OCI-LY7 (cell line): Measurements from ENCODE around the gene YOD1. TPM values are rescaled to one million over a fixed set of nuclear protein-coding genes. Genes with fewer than 3 reads are reported as not detected.

Experiments used
- BruUV-seq: library from RNA; stranded (reverse); fragments of 400-500 nt; replicated peaks from 2 replicates; lab custom pipeline; 2021; lab: Mats Ljungman, UMichigan
- CTCF ChIA-PET: fragments of 300-600 bp; sonication (Branson Sonifier 250); formaldehyde crosslinking; loops from one replicate; lab custom pipeline; 2022; ENCODE audit warnings: antibody characterized with exemption; ENCODE audit not compliant: unreplicated experiment; lab: Charles Lee
- POLR2A ChIA-PET: fragments of 300-600 bp; sonication (Branson Sonifier 250); formaldehyde crosslinking; loops from one replicate; lab custom pipeline; 2022; ENCODE audit warnings: antibody characterized with exemption; lab: Charles Lee
- DNase-seq: peaks from one replicate; pipeline ENCODE4 v3.0.0-alpha.2; 2015; ENCODE audit warnings: low spot score
- H2AFZ ChIP-seq: fragments of 200-600 bp; sonication (generic), shearing (Covaris generic); 2 replicates; pipeline ENCODE4 v1.6.1; 2014; ENCODE audit warnings: mild to moderate bottlenecking, antibody characterized with exemption, low read length, moderate library complexity
- H3K27ac ChIP-seq: fragments of 200-600 bp; sonication (generic); 2 replicates; pipeline ENCODE4 v1.5.1; 2014; ENCODE audit warnings: mixed run types, low read depth, mild to moderate bottlenecking, moderate library complexity, low read length, inconsistent platforms; ENCODE audit not compliant: poor library complexity, severe bottlenecking
- H3K36me3 ChIP-seq: fragments of 200-600 bp; sonication (generic); 2 replicates; pipeline ENCODE4 v1.6.1; 2014; ENCODE audit warnings: mild to moderate bottlenecking, antibody characterized with exemption, low read length, moderate library complexity, mixed read lengths; ENCODE audit not compliant: insufficient read depth
- H3K4me1 ChIP-seq: fragments of 200-600 bp; sonication (generic); 2 replicates; pipeline ENCODE4 v1.5.1; 2014; ENCODE audit warnings: mild to moderate bottlenecking, low read length; ENCODE audit not compliant: insufficient read depth, poor library complexity, severe bottlenecking
- H3K4me2 ChIP-seq: fragments of 200-600 bp; sonication (generic); 2 replicates; pipeline ENCODE4 v1.6.1; 2014; ENCODE audit warnings: mild to moderate bottlenecking, low read length
- H3K4me3 ChIP-seq: fragments of 200-600 bp; sonication (generic); 2 replicates; pipeline ENCODE4 v1.5.1; 2014; ENCODE audit warnings: mild to moderate bottlenecking, low read depth, low read length; ENCODE audit not compliant: poor library complexity, severe bottlenecking
- H3K79me2 ChIP-seq: fragments of 200-600 bp; sonication (generic); 2 replicates; pipeline ENCODE4 v1.6.1; 2016; ENCODE audit warnings: low read depth, mild to moderate bottlenecking, low read length, moderate library complexity, mixed read lengths; ENCODE audit not compliant: insufficient read depth
- H3K9me2 ChIP-seq: fragments of 200-600 bp; sonication (generic); 2 replicates; pipeline ENCODE4 v1.6.1; 2016; ENCODE audit warnings: mild to moderate bottlenecking, low read length, mixed read lengths; ENCODE audit not compliant: insufficient read depth
- H3K9me3 ChIP-seq: fragments of 200-600 bp; sonication (generic); 2 replicates; pipeline ENCODE4 v1.6.1; 2014; ENCODE audit warnings: mild to moderate bottlenecking, mixed run types, low read length, mixed read lengths
- H4K20me1 ChIP-seq: fragments of 200-600 bp; sonication (generic); 2 replicates; pipeline ENCODE4 v1.6.1; 2014; ENCODE audit warnings: mild to moderate bottlenecking, antibody characterized with exemption, low read length, moderate library complexity, mixed read lengths; ENCODE audit not compliant: insufficient read depth
- EZH2phosphoT487 ChIP-seq: fragments of 200-600 bp; sonication (generic); IDR thresholded peaks from 2 replicates; pipeline ENCODE4 v1.6.1; 2018; ENCODE audit warnings: low read depth, borderline replicate concordance, mild to moderate bottlenecking, mixed run types, antibody characterized with exemption, low read length, moderate library complexity, mixed read lengths
- intact Hi-C: fragments of 100-400 bp; cut with micrococcal nuclease; formaldehyde crosslinking; loops from one replicate; pipeline ENCODE4 v1.10.0; 2022; ENCODE audit not compliant: unreplicated experiment
- total RNA-seq, 2 experiments: library from RNA; depleted of rRNA in 1 of 2; stranded (reverse); fragments of >200 nt in 1 of 2; shearing (Covaris generic) in 1 of 2; gene quantifications; 2 replicates each; pipeline ENCODE4 v1.2.3, GENCODE V29; 2014 to 2022
- TF ChIP-seq, protein P1 (sequence below): fragments of 200-600 bp; sonication (generic); conservative IDR thresholded peaks from 2 replicates; pipeline ENCODE4 v1.5.1; 2014; ENCODE audit warnings: mild to moderate bottlenecking, antibody characterized with exemption, low read length, moderate library complexity, mixed read lengths

YOD1 gene
- total RNA-seq, 2 experiments from 2014 or later = 16.2 to 16.5 TPM

DNA sequence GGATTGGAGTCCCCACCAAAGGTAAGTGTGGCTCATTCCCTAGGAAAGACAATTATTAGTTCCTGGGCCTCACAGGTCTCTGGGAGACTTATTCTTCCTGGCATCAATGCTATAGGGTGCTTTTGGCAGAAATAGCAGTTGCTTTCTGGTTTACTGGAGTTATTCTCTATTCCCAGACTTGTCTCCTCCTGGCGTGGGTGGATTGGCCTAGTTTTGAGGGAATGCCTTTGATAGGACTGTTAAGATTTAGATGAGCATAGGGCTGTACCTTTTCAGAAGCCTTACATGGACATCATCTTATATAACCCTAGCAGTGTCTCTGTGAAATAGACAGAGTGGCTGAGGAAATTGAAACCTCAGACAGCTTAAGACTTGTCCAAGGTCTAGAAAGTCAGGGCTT is 11.1 kb upstream of the YOD1 start:
- Histone ChIP-seq H3K27ac (no peak overlapping the region), H3K4me1 (peaks cover 26% of the 10 kb centered on the region), H3K79me2 (no peaks in the 10 kb centered on the region), H3K9me2 (no peaks in the 10 kb centered on the region), H3K9me3 (no peaks in the 10 kb centered on the region), H4K20me1 (no peaks in the 10 kb centered on the region), H3K4me3 (no peak overlapping the region), H3K36me3 (peaks cover 41% of the 10 kb centered on the region), H3K4me2 (no peak overlapping the region), H2AFZ (no peak overlapping the region)
- TF ChIP-seq, protein P1, sequence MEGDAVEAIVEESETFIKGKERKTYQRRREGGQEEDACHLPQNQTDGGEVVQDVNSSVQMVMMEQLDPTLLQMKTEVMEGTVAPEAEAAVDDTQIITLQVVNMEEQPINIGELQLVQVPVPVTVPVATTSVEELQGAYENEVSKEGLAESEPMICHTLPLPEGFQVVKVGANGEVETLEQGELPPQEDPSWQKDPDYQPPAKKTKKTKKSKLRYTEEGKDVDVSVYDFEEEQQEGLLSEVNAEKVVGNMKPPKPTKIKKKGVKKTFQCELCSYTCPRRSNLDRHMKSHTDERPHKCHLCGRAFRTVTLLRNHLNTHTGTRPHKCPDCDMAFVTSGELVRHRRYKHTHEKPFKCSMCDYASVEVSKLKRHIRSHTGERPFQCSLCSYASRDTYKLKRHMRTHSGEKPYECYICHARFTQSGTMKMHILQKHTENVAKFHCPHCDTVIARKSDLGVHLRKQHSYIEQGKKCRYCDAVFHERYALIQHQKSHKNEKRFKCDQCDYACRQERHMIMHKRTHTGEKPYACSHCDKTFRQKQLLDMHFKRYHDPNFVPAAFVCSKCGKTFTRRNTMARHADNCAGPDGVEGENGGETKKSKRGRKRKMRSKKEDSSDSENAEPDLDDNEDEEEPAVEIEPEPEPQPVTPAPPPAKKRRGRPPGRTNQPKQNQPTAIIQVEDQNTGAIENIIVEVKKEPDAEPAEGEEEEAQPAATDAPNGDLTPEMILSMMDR = no peak
- TF ChIP-seq EZH2phosphoT487 = no peak
- no TSS peak for BruUV-seq
- CTCF ChIA-PET = interaction anchor here (0.5 kb wide), 1 partner anchor 30 kb away, joined by 3 read pairs; the partner anchor contains the start of gene C1orf116
- POLR2A ChIA-PET = no interaction called here
- no peak for DNase-seq
- intact Hi-C loops = no loop called here

DNA sequence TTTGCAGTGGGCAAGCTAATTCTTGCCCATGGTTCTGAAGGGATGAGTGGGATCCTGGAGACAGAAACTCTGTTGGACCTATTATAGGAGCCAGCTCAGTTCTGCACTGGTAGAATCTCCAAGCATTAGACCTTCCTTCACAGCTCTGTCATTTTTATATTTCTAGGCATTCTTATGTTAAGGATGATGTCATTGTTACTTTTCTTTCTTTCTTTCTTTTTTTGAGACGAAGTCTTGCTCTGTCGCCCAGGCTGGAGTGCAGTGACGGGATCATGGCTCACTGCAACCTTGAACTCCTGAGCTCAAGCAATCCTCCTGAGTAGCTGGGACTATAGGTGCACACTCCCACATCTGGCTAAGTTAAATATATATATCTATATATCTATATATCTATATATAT is 9.6 kb upstream of the YOD1 start:
- Histone ChIP-seq H3K36me3 (peaks cover 33% of the 10 kb centered on the region), H3K4me1 (peaks cover 40% of the 10 kb centered on the region), H3K79me2 (no peaks in the 10 kb centered on the region), H3K4me3 (no peak overlapping the region), H4K20me1 (no peaks in the 10 kb centered on the region), H3K4me2 (no peak overlapping the region), H2AFZ (no peak overlapping the region), H3K9me3 (no peaks in the 10 kb centered on the region), H3K9me2 (no peaks in the 10 kb centered on the region), H3K27ac (no peak overlapping the region)
- no TSS peak for BruUV-seq
- ChIA-PET POLR2A (interaction anchor here (0.7 kb wide), 1 partner anchor 322 kb away, joined by 3 read pairs; no protein-coding TSS in a partner anchor), CTCF (interaction anchor here (0.8 kb wide), 1 partner anchor 8 kb away, joined by 3 read pairs; no protein-coding TSS in a partner anchor)
- DNase-seq = no peak
- intact Hi-C loops = no loop called here
- TF ChIP-seq, protein P1 = no peak
- TF ChIP-seq EZH2phosphoT487 = no peak

DNA sequence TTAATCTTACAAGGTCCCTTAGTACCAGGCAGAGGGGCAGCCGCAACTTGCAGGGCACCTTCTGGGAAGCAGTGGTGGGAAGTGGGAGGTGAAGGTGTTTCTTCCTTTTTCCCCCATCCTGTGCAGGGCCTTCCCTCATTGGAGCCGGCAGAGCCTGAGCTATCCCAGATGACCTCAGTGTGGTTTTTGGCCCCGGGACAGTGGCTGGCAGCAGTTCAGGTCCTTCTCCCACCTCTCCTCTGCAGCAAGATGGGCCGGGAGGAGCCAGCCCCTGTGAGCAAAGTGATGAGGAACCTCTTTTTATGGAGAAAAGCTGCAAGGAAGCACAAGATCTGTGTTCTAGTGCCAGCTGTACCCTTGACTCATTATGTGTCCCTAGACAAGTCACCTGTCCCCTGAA is 8.9 kb upstream of the YOD1 start:
- Histone ChIP-seq H3K9me2 (no peaks in the 10 kb centered on the region), H3K4me1 (peaks cover 48% of the 10 kb centered on the region), H3K36me3 (peaks cover 30% of the 10 kb centered on the region), H2AFZ (no peak overlapping the region), H4K20me1 (no peaks in the 10 kb centered on the region), H3K9me3 (no peaks in the 10 kb centered on the region), H3K4me3 (no peak overlapping the region), H3K27ac (no peak overlapping the region), H3K4me2 (no peak overlapping the region), H3K79me2 (no peaks in the 10 kb centered on the region)
- no TSS peak for BruUV-seq
- intact Hi-C loops = no loop called here
- ChIA-PET POLR2A (interaction anchor here (0.7 to 0.9 kb wide), 2 partner anchors 321 to 352 kb away, joined by 3 read pairs; no protein-coding TSS in a partner anchor), CTCF (interaction anchor here (0.8 kb wide), 1 partner anchor 7 kb away, joined by 3 read pairs; no protein-coding TSS in a partner anchor)
- no peak for DNase-seq
- TF ChIP-seq EZH2phosphoT487 = no peak
- TF ChIP-seq, protein P1 = no peak; the same call in 1 of the 2 replicates
